ENCODE measurements around the gene TGM5.

The TGM5 gene

GRCh38 chr15:43196760-43197548 is 69.8 kb downstream of the TGM5 start:
- H3K4me3 ChIP-seq (ENCODE audit: low read depth, low read length) = no peak overlapping the region
- no peak for TF ChIP-seq CTCF (conservative IDR thresholded peaks at IDR 0.05; ENCODE audit: low read depth, low read length)
- DNase-seq (ENCODE audit: low read depth) = no peak

DNA sequence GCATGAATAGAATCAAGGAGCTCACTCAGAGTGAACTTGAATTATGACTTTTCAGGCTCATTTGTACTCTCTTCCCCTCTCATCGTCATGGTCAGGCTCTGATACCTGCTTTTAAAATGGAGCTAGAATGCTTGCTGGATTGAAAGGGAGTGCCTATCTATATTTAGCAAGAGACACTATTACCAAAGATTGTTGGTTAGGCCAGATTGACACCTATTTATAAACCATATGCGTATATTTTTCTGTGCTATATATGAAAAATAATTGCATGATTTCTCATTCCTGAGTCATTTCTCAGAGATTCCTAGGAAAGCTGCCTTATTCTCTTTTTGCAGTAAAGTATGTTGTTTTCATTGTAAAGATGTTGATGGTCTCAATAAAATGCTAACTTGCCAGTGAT is 71.9 kb downstream of the TGM5 start:
- H3K4me3 ChIP-seq (ENCODE audit: low read depth, low read length) = no peak overlapping the region
- DNase-seq (ENCODE audit: low read depth) = no peak
- no peak for TF ChIP-seq CTCF (conservative IDR thresholded peaks at IDR 0.05; ENCODE audit: low read depth, low read length)

DNA sequence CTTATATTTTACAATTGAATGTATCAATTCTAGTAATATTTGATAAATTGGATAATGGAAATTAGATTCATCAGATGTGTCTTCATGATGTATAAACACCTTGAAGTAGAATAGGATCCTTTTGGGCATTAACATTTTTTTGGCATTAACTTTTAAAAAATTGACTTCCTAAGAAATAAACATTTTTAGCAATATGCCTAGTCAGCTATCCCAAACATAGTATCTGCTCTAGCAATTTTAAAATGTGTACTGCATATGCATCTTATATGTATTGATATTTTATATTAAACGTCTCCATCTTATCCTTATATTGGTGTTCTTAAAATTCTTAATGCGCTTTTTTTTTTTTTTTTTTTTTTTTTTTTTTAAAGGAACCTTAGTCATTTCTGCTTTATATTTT is 73.0 kb downstream of the TGM5 start:
- TF ChIP-seq CTCF (conservative IDR thresholded peaks at IDR 0.05; ENCODE audit: low read depth, low read length) = no peak
- DNase-seq (ENCODE audit: low read depth) = no peak
- no peak overlapping the region for H3K4me3 ChIP-seq (ENCODE audit: low read depth, low read length)

DNA sequence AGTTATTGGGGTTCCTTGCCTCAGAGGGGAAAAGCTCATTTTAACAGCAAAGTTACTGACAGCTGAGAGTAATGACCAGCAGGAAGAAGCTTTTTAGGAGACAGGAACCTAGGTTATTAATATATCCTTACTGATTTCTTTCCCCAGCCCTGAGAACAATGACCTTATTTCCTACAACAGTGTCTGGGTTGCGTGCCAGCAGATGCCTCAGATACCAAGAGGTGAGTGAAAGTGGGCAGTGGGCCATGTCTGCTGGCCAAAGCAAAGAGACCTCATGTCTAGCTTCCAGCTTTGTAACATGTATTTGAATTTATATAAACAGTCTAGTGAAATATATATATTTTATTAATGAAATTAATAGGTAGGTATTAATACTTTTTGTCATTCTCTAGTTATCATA is 76.5 kb downstream of the TGM5 start:
- DNase-seq (ENCODE audit: low read depth) = peak; percentile 65
- TF ChIP-seq CTCF (conservative IDR thresholded peaks at IDR 0.05; ENCODE audit: low read depth, low read length) = no peak
- H3K4me3 ChIP-seq (ENCODE audit: low read depth, low read length) = no peak overlapping the region

GRCh38 chr15:43189296-43189695 is 77.4 kb downstream of the TGM5 start:
- H3K4me3 ChIP-seq (ENCODE audit: low read depth, low read length) = no peak overlapping the region
- no peak for DNase-seq (ENCODE audit: low read depth)
- no peak for TF ChIP-seq CTCF (conservative IDR thresholded peaks at IDR 0.05; ENCODE audit: low read depth, low read length)

DNA sequence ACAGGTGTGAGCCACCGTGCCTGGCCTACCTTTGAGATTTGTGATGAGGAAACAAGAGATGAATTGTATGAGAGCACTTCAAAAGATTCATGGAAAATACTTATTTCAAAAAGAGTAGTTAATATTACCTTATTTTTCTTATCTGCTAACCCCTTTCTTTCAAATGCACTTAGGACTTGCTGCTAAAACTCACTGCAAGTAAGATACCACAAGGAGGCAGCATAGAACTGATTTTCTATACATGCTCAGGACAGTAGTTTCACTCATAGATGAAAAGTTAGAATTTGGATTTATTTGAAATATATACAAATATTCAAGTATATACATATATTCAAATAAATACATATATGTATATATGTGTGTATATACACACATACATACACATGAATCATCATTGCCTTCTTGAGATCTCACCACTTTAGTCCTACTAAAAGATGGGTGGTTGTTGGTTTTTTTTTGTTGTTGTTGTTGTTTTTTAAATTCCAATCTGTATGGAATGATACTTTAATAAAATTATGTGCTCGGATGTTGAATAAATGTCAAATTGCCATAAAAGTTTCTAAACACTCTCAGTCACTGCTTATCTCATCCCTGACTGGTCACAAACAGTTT is 79.1 kb downstream of the TGM5 start:
- peak; percentile 86 for DNase-seq (ENCODE audit: low read depth)
- TF ChIP-seq CTCF (conservative IDR thresholded peaks at IDR 0.05; ENCODE audit: low read depth, low read length) = peak; percentile 72
- no peak overlapping the region for H3K4me3 ChIP-seq (ENCODE audit: low read depth, low read length)

GRCh38 chr15:43186003-43186353 is 80.8 kb downstream of the TGM5 start:
- H3K4me3 ChIP-seq (ENCODE audit: low read depth, low read length) = peak overlapping the region; percentile 79
- no peak for DNase-seq (ENCODE audit: low read depth)
- no peak for TF ChIP-seq CTCF (conservative IDR thresholded peaks at IDR 0.05; ENCODE audit: low read depth, low read length)
